ENCODE results near the gene NLGN1.
A peak's percentile ranks its signal among the peaks of the same experiment; 100 is the strongest.

NLGN1 gene

GRCh38 chr3:173548261-173548660 is 150.7 kb downstream of the NLGN1 start:
- DNase-seq (ENCODE audit: low read depth): peak; percentile 3
- TF ChIP-seq CTCF (IDR thresholded peaks at IDR 0.05; ENCODE audit: insufficient read depth, low read depth, low read length, missing control alignments): no peak
- H3K4me3 ChIP-seq (ENCODE audit: low read depth, low read length): no peak overlapping the region

GRCh38 chr3:173552526-173552925 is 155.0 kb downstream of the NLGN1 start:
- no peak overlapping the region for H3K4me3 ChIP-seq (ENCODE audit: low read depth, low read length)
- TF ChIP-seq CTCF (IDR thresholded peaks at IDR 0.05; ENCODE audit: insufficient read depth, low read depth, low read length, missing control alignments): no peak
- DNase-seq (ENCODE audit: low read depth): no peak

- TF ChIP-seq CTCF (IDR thresholded peaks at IDR 0.05; ENCODE audit: insufficient read depth, low read depth, low read length, missing control alignments): peak; percentile 49
- H3K4me3 ChIP-seq (ENCODE audit: low read depth, low read length): no peak overlapping the region
- DNase-seq (ENCODE audit: low read depth): peak; percentile 4
Observed at GRCh38 chr3:173553635-173554280, 156.2 kb downstream of the NLGN1 start.

GRCh38 chr3:173556546-173556945 is 159.0 kb downstream of the NLGN1 start:
- no peak for DNase-seq (ENCODE audit: low read depth)
- no peak overlapping the region for H3K4me3 ChIP-seq (ENCODE audit: low read depth, low read length)
- TF ChIP-seq CTCF (IDR thresholded peaks at IDR 0.05; ENCODE audit: insufficient read depth, low read depth, low read length, missing control alignments): no peak

GRCh38 chr3:173567997-173568396 is 170.5 kb downstream of the NLGN1 start:
- DNase-seq (ENCODE audit: low read depth): no peak
- TF ChIP-seq CTCF (IDR thresholded peaks at IDR 0.05; ENCODE audit: insufficient read depth, low read depth, low read length, missing control alignments): no peak

GRCh38 chr3:173568623-173569022 is 171.1 kb downstream of the NLGN1 start:
- no peak for TF ChIP-seq CTCF (IDR thresholded peaks at IDR 0.05; ENCODE audit: insufficient read depth, low read depth, low read length, missing control alignments)
- no peak overlapping the region for H3K4me3 ChIP-seq (ENCODE audit: low read depth, low read length)
- no peak for DNase-seq (ENCODE audit: low read depth)

More at GRCh38 chr3:173567997-173568396, 170.5 kb downstream of the NLGN1 start:
- H3K4me3 ChIP-seq (ENCODE audit: low read depth, low read length): no peak overlapping the region

GRCh38 chr3:173583496-173583895 is 186.0 kb downstream of the NLGN1 start:
- no peak for TF ChIP-seq CTCF (IDR thresholded peaks at IDR 0.05; ENCODE audit: insufficient read depth, low read depth, low read length, missing control alignments)
- no peak for DNase-seq (ENCODE audit: low read depth)
- no peak overlapping the region for H3K4me3 ChIP-seq (ENCODE audit: low read depth, low read length)

Data from GM12865 (cell line).